ENCODE results near the gene APOL3. TPM values are rescaled to one million over a fixed set of nuclear protein-coding genes. Genes with fewer than 3 reads are reported as not detected.

The APOL3 gene
- total and polyA plus RNA-seq, 2 of the 13 experiments (the other 11 are each of a cell fraction or from before 2014, with no cell fraction given): 3.8 to 5.4 TPM

DNA sequence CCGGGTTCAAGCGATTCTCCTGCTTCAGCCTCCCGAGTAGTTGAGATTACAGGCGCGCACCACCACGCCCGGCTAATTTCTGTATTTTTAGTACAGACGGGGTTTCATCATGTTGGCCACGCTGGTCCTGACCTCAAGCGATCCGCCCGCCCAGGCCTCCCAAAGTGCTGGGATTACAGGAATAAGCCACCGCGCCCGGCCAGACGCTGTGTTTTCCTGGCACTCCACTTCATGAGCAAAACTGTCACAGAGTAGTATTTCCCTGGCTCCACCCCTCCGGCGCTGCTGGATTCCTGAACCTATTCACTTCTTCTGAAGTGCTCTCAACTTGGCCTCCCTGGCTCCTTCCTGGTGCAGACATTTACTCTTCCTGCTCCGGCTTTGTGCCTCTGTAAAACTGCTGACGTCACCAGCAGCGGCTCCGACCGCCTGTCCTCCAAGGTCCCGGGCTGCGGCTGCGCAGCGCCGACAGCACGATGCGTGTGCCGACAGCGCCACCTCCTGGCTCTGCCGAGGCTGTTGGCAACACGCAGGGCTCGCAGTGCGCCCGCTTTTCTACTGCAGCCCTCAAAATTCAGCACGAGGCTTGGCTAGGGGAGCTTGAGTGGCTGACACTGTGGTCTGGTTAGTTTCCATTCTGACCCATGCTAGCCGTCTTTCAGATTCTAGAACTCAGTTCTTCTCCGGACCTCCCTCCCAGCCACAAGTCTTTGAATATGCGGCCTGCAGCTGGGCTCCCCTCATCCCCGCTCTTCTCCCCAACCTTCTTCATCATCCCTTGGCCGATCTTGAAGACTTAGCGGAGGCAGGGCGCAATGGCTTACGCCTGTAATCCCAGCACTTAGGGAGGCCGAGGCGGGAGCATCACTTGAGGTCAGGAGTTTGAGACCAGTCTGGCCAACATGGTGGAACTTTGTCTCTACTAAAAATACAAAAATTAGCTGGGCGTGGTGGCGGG lies 36.6 kb downstream of the APOL3 start (continued):
- TF ChIP-seq, protein P1, sequence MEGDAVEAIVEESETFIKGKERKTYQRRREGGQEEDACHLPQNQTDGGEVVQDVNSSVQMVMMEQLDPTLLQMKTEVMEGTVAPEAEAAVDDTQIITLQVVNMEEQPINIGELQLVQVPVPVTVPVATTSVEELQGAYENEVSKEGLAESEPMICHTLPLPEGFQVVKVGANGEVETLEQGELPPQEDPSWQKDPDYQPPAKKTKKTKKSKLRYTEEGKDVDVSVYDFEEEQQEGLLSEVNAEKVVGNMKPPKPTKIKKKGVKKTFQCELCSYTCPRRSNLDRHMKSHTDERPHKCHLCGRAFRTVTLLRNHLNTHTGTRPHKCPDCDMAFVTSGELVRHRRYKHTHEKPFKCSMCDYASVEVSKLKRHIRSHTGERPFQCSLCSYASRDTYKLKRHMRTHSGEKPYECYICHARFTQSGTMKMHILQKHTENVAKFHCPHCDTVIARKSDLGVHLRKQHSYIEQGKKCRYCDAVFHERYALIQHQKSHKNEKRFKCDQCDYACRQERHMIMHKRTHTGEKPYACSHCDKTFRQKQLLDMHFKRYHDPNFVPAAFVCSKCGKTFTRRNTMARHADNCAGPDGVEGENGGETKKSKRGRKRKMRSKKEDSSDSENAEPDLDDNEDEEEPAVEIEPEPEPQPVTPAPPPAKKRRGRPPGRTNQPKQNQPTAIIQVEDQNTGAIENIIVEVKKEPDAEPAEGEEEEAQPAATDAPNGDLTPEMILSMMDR (CRISPR knock-in tag; IDR thresholded peaks at IDR 0.05): peak; percentile 100
- peak; percentile 44; the same call in 1 of the 2 replicates for TF ChIP-seq ZNF709 (CRISPR knock-in tag; IDR thresholded peaks at IDR 0.05)
- no peak for TF ChIP-seq ZBTB14 (CRISPR knock-in tag; IDR thresholded peaks at IDR 0.05)
- peak; percentile 70; the same call in 1 of the 2 replicates for TF ChIP-seq MIXL1 (CRISPR knock-in tag; IDR thresholded peaks at IDR 0.05)
- TF ChIP-seq ZNF775 (CRISPR knock-in tag; IDR thresholded peaks at IDR 0.05; ENCODE audit: borderline replicate concordance): no peak
- TF ChIP-seq HHEX (CRISPR knock-in tag; IDR thresholded peaks at IDR 0.05): no peak
- peak; percentile 98 for TF ChIP-seq ATF2 (CRISPR knock-in tag; IDR thresholded peaks at IDR 0.05)
- peak; percentile 77 for TF ChIP-seq RXRB (CRISPR knock-in tag; IDR thresholded peaks at IDR 0.05; ENCODE audit: borderline replicate concordance)
- peak; percentile 95 for TF ChIP-seq ATF7 (IDR thresholded peaks at IDR 0.05)
- TF ChIP-seq ATF7 (CRISPR knock-in tag; IDR thresholded peaks at IDR 0.05): peak; percentile 94
- TF ChIP-seq KDM5A (IDR thresholded peaks at IDR 0.05; ENCODE audit: borderline replicate concordance, low read length): no peak
- TF ChIP-seq ATF1 (CRISPR knock-in tag; IDR thresholded peaks at IDR 0.05): peak; percentile 84
- TF ChIP-seq JUND (CRISPR knock-in tag; IDR thresholded peaks at IDR 0.05): peak; percentile 53
- TF ChIP-seq HDAC6 (IDR thresholded peaks at IDR 0.05; ENCODE audit: low read depth, low read length): no peak
- no peak; the same call in 1 of the 2 replicates for TF ChIP-seq YEATS4 (CRISPR knock-in tag; IDR thresholded peaks at IDR 0.05; ENCODE audit: borderline replicate concordance)
- TF ChIP-seq, protein P2, sequence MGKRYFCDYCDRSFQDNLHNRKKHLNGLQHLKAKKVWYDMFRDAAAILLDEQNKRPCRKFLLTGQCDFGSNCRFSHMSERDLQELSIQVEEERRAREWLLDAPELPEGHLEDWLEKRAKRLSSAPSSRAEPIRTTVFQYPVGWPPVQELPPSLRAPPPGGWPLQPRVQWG (CRISPR knock-in tag; IDR thresholded peaks at IDR 0.05; ENCODE audit: borderline replicate concordance, low read depth): no peak
- peak; percentile 35; the same call in 1 of the 2 replicates for TF ChIP-seq RBFOX2 (IDR thresholded peaks at IDR 0.05; ENCODE audit: low read depth, low read length)
- no peak for TF ChIP-seq ZNF703 (CRISPR knock-in tag; IDR thresholded peaks at IDR 0.05; ENCODE audit: borderline replicate concordance)
- no peak for TF ChIP-seq HCFC1 (IDR thresholded peaks at IDR 0.05; ENCODE audit: low read depth, low read length)
- peak; percentile 78; the same call in 1 of the 3 replicates for TF ChIP-seq MXI1 (IDR thresholded peaks at IDR 0.05; ENCODE audit: borderline replicate concordance, low read depth, low read length)
- TF ChIP-seq FOXA1 (IDR thresholded peaks at IDR 0.05): no peak
- peak; percentile 71 for TF ChIP-seq FOXA1 (CRISPR knock-in tag; IDR thresholded peaks at IDR 0.05)
- peak; percentile 72; the same call in 1 of the 2 replicates for TF ChIP-seq THAP7 (CRISPR knock-in tag; IDR thresholded peaks at IDR 0.05)
- 0 out of 4 replicates have a peak, but pooled peaks of 1 of the 2 experiments have one; percentile 18 for TF ChIP-seq NR2F1 (CRISPR knock-in tag; IDR thresholded peaks at IDR 0.05)
- 0 out of 2 replicates have a peak, but pooled peaks have one; percentile 58 for TF ChIP-seq SALL2 (CRISPR knock-in tag; IDR thresholded peaks at IDR 0.05)

Measured in HepG2 (cell line).